Heart right ventricle (tissue), 16 donors: ENCODE measurements around the gene DNAH14. TPM values are rescaled to one million over a fixed set of nuclear protein-coding genes. Genes with fewer than 3 reads are reported as not detected.

ENCODE experiments used
- ATAC-seq, 8 donors: fragments of 200-7000 bp; cut with Tn5 transposase; one replicate each; pipeline ENCODE4 v1.9.1; 2020; ENCODE audit warnings: mild to moderate bottlenecking in 8 of 8, moderate library complexity in 8 of 8, moderate number of reproducible peaks in 1 of 8
- DNase-seq, 2 donors: peaks; one replicate each; pipeline ENCODE4 v3.0.0-alpha.2; 2020
- H3K27ac ChIP-seq, 10 donors: fragments of 200-600 bp; sonication (generic) in 2 of 10; one replicate each; pipeline versions ENCODE4 v1.5.0 to v1.8.0; 2020 to 2022; ENCODE audit warnings: mild to moderate bottlenecking in 3 of 10
- H3K27me3 ChIP-seq, 7 donors: fragments of 200-600 bp; one replicate each; pipeline ENCODE4 v1.8.0; 2021 to 2022; ENCODE audit warnings: mild to moderate bottlenecking in 2 of 7
- H3K36me3 ChIP-seq, 9 donors: fragments of 200-600 bp; sonication (generic) in 1 of 9; one replicate each; pipeline versions ENCODE4 v1.5.0 to v1.8.0; 2020 to 2022; ENCODE audit warnings: mild to moderate bottlenecking in 2 of 9
- H3K4me1 ChIP-seq, 9 donors: fragments of 200-600 bp; sonication (generic) in 1 of 9; one replicate each; pipeline versions ENCODE4 v1.5.0 to v1.8.0; 2020 to 2022; ENCODE audit warnings: mild to moderate bottlenecking in 4 of 9
- H3K4me3 ChIP-seq, 10 donors: fragments of 200-600 bp; sonication (generic) in 2 of 10; one replicate each; pipeline versions ENCODE4 v1.5.0 to v1.8.0; 2020 to 2022; ENCODE audit warnings: mild to moderate bottlenecking in 7 of 10, moderate library complexity in 2 of 10
- H3K9me3 ChIP-seq, 11 donors: fragments of 200-600 bp in 10 of 11; sonication (generic) in 2 of 11; one replicate each; pipeline versions ENCODE4 v1.5.0 to v1.8.0; 2013 to 2022; ENCODE audit warnings: mild to moderate bottlenecking in 2 of 11, control low read depth in 1 of 11, moderate library complexity in 1 of 11
- WGBS, 2 donors: extraction: QIAGEN DNeasy Blood & Tissue Kit; methylation state at CpG; one replicate each; pipeline ENCODE4 v1.1.7; 2013; ENCODE audit warnings: inconsistent platforms in 1 of 2; 5-methylcytosine and 5-hydroxymethylcytosine counted together
- intact Hi-C, 10 donors: fragments of 100-400 bp; cut with DNase I; formaldehyde crosslinking; loops; one replicate each; pipeline versions ENCODE4 v1.11.1 to v1.14.2; 2022
- polyA plus RNA-seq, 2 donors: library from polyadenylated mRNA; stranded (reverse); fragments of 200-250 nt; gene quantifications; one replicate each; pipeline ENCODE4 v1.2.3, GENCODE V29; 2013
- total RNA-seq, 10 donors: library from RNA; stranded (reverse); fragmentation: NEBNext Ultra II Directional in 3 of 10; extraction: Animal tissue kit (Norgen Biotek cat#: 25700) in 3 of 10; gene quantifications; one replicate each; pipeline versions ENCODE4 v1.2.1 to v1.2.4, GENCODE V29; 2021 to 2023
- TF ChIP-seq, protein P1 (sequence below), 9 donors: fragments of 200-600 bp; sonication (generic) in 2 of 9; IDR thresholded peaks; one replicate each; pipeline versions ENCODE4 v1.5.0 to v1.8.0; 2021 to 2022; ENCODE audit warnings: antibody characterized with exemption in 9 of 9, mild to moderate bottlenecking in 5 of 9, moderate library complexity in 1 of 9
- donor health status: Arrhythmogenic right ventricular cardiomyopathy.
- donor health status: ischemic (EF 13 %, LVEDD 7.1; RV severe dilation, severe dysfunction).
- donor health status: healthy with polysubstance abuse.
- donor health status: DM: no; HTN: yes; CAD: no.
- donor health status: DM: no; HTN: no; CAD: no.
- donor health status: ischemic (EF 25% LVEDD 6.9; RV normal size, moderate dysfunction).
- donor health status: ischemic (EF 25% LVEDD 5.7; RV mildly dilated, moderate dysfunction).
- donor health status: healthy.
- donor health status: DM: yes; HTN: yes; CAD: no.
- donor health status: Ischemic cardiomyopathy.
- donor health status: ischemic (EF 35%, LVEDD 5.7; RV mildly dilated, moderate dysfunction).
- donor health status: nonischemic (EF 11% LVEDD 7.7; RV severe dilation, severe dysfunction).
- donor health status: DM: yes; HTN: yes; CAD: no.
- donor health status: PGD.
- donor health status: ischemic (EF 29% LVEDD 5.4; RV normal size, mild dysfunction).
- donor health status: nonischemic (EF 23%, LVEDD 6.1; RV moderate dilation, normal function).

Gene DNAH14
- total and polyA plus RNA-seq, 12 donors, result 0.12 to 8.0 (median 2.0) TPM

DNA sequence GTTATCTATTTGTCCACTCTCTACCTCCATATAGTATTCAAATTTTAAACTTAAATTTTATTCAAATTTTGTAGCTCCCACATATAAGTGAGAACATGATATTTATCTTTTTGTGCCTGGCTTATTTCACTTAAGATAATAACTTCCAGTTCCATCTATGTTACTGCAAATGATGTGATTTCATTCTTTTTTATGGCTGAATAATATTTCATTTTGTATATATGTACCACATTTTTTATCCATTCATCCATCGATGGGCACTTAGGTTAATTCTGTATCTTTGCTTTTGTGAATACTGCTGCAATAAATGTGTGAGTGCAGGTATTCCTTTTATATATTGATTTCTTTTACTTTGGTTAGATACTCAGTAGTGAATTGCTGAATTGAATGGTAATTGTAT is 2.1 kb downstream of the DNAH14 start:
- no peaks in the 10 kb centered on the region for H3K36me3 ChIP-seq
- intact Hi-C loops, result no loop called here
- peaks cover 0 to 24% (median 18%) of the 10 kb centered on the region in 7 donors for H3K27me3 ChIP-seq
- DNase-seq (no peak), ATAC-seq (no peak)
- H3K4me1 ChIP-seq, result peaks cover 0 to 5% (median 0%) of the 10 kb centered on the region in 9 donors
- TF ChIP-seq, protein P1, sequence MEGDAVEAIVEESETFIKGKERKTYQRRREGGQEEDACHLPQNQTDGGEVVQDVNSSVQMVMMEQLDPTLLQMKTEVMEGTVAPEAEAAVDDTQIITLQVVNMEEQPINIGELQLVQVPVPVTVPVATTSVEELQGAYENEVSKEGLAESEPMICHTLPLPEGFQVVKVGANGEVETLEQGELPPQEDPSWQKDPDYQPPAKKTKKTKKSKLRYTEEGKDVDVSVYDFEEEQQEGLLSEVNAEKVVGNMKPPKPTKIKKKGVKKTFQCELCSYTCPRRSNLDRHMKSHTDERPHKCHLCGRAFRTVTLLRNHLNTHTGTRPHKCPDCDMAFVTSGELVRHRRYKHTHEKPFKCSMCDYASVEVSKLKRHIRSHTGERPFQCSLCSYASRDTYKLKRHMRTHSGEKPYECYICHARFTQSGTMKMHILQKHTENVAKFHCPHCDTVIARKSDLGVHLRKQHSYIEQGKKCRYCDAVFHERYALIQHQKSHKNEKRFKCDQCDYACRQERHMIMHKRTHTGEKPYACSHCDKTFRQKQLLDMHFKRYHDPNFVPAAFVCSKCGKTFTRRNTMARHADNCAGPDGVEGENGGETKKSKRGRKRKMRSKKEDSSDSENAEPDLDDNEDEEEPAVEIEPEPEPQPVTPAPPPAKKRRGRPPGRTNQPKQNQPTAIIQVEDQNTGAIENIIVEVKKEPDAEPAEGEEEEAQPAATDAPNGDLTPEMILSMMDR (IDR thresholded peaks at IDR 0.05), result no peak
- H3K27ac ChIP-seq, result no peak overlapping the region
- H3K9me3 ChIP-seq, result peaks cover 0 to 52% (median 33%) of the 10 kb centered on the region in 11 donors
- 96 to 98% methylated on average over 1 of the region's 1 CpG for WGBS, 2 donors
- no peak overlapping the region for H3K4me3 ChIP-seq

DNA sequence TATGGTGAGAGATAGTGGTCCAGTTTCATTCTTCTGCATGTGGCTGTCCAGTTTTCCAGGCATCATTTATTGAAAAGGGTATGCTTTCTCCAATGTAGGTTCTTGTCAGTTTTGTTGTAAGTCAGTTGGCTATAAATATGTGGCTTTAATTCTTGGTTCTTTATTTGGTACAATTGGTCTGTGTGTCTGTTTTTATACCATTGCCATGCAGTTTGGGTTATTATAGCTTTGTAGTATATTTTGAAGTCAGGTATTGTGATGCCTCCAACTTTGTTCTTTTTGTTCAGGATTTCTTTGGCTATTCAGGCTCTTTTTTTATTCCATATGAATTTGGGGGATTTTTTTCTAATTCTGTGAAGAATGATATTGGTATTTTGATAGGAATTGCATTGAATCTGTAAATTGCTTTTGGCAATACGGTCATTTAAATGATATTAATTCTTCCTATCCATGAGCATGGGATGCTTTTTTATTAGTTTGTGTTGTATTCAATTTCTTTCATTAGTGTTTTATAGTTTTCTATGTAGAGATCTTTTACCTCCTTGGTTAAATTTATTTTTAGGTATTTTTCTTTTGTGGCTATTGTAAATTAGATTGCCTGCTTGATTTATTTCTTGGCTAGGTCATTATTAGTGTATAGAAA is 3.3 kb downstream of the DNAH14 start:
- ATAC-seq, result no peak
- no peak for DNase-seq
- intact Hi-C loops, result no loop called here
- Histone ChIP-seq H3K9me3 (peaks cover 0 to 61% (median 33%) of the 10 kb centered on the region in 11 donors), H3K4me1 (peaks cover 0 to 5% (median 0%) of the 10 kb centered on the region in 9 donors), H3K36me3 (no peaks in the 10 kb centered on the region), H3K4me3 (no peak overlapping the region), H3K27me3 (peaks cover 0 to 24% (median 18%) of the 10 kb centered on the region in 7 donors), H3K27ac (no peak overlapping the region)
- 89 to 93% methylated on average over 1 of the region's 1 CpG for WGBS, 2 donors
- TF ChIP-seq, protein P1 (IDR thresholded peaks at IDR 0.05), result no peak

GRCh38 chr1:224933584-224933983 is 4.1 kb downstream of the DNAH14 start:
- H3K9me3 ChIP-seq, result peaks cover 0 to 69% (median 33%) of the 10 kb centered on the region in 11 donors
- intact Hi-C loops, result no loop called here

DNA sequence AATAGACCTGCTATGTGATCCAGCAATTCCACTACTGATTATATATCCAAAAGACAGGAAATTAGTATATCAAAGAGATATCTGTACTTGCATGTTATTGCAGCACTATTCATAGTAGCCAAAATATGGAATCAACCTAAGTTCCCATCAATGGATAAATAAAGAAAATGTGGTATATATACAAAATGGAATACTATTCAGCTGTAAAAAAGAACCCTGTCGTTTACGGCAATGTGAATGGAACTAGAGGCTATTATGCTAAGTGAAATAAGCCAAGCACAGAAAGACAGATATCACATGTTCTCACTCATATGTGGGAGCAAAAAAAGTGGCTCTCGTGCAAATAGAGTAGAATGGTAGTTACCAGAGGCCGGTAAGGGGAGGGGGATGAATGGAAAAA is 9.2 kb downstream of the DNAH14 start:
- DNase-seq (no peak), ATAC-seq (no peak)
- H3K36me3 ChIP-seq, result no peaks in the 10 kb centered on the region
- H3K4me3 ChIP-seq, result no peak overlapping the region
- TF ChIP-seq, protein P1 (IDR thresholded peaks at IDR 0.05), result no peak
- peaks cover 0 to 55% (median 15%) of the 10 kb centered on the region in 11 donors for H3K9me3 ChIP-seq
- no peaks in the 10 kb centered on the region for H3K27me3 ChIP-seq
- 92 to 96% methylated on average over 4 of the region's 4 CpGs for WGBS, 2 donors
- no peak overlapping the region for H3K27ac ChIP-seq
- intact Hi-C loops, result no loop called here
- H3K4me1 ChIP-seq, result no peaks in the 10 kb centered on the region

More at GRCh38 chr1:224933584-224933983, 4.1 kb downstream of the DNAH14 start:
- ATAC-seq (no peak), DNase-seq (no peak)
- H3K4me1 ChIP-seq, result peaks cover 0 to 5% (median 0%) of the 10 kb centered on the region in 9 donors
- no peaks in the 10 kb centered on the region for H3K36me3 ChIP-seq
- peaks cover 0 to 24% (median 18%) of the 10 kb centered on the region in 7 donors for H3K27me3 ChIP-seq
- TF ChIP-seq, protein P1 (IDR thresholded peaks at IDR 0.05), result no peak
- no peak overlapping the region for H3K27ac ChIP-seq
- WGBS, 2 donors, result 92 to 95% methylated on average over 4 of the region's 4 CpGs
- H3K4me3 ChIP-seq, result no peak overlapping the region
